ENCODE results near the gene BTBD19. TPM values are rescaled to one million over a fixed set of nuclear protein-coding genes. Genes with fewer than 3 reads are reported as not detected.

The BTBD19 gene
- total and polyA plus RNA-seq, 2 donors from 2014 or later = 3.2 to 16.5 TPM

DNA sequence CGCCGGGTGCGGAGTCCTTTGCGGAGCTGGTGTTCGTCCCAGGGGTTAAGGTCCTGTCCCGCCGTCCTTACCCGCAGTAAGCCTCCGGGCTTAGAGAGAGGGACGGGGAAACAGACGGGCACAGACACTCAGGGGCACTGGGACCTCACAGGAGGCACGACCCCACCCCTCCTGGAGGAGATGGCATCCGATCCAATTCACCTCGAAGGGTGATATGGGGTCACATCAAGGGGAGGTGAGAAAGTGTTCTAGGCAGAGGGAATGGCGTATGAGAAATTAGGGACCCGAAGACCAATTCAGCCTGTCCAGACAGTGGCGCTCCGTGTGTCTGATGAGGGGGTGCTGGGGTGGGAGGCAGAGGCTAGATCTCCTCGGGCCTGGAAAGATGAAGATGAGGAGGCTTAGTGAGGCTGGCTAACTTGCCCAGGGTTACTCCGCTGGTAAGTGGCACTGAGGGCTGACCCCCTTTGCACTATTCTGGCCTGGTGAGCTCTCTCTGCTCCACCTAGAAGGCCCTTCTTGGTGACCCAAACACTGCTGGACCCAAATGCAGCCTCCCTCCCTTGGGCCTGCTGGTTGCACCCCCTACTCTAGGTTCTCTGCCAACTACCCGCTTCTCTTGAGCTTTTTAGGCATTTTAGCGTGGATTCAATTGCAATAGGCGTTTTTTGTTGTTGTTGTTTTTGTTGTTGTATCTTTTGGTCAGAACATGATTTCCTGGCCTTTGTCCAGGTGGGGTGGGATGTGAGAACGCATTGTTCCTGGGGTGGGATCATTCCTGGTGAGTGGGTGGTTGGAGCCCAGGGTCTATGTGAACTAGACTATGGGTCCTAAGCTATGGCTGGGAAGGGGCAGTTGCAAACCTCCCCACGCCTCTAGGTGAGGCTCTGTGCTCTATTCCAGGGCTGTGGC is 12.3 kb downstream of the BTBD19 start:
- Histone ChIP-seq H3K4me1 (ENCODE audit: control insufficient read depth in 2 of 3, insufficient read depth in 2 of 3, low read depth in 1 of 3, low read length in 3 of 3) (peaks cover 0 to 12% (median 0%) of the 10 kb centered on the region in 3 donors), H3K27me3 (ENCODE audit: control insufficient read depth, insufficient read depth, low read length) (no peaks in the 10 kb centered on the region), H3K27ac (ENCODE audit: low read depth in 2 of 2, low read length in 2 of 2) (peak overlapping the region; percentile 97 to 98), H3K9ac (ENCODE audit: low read length in 3 of 3) (peak overlapping the region; percentile 74 to 98 (median 96)), H3K36me3 (ENCODE audit: control insufficient read depth in 2 of 3, insufficient read depth in 3 of 3, low read length in 3 of 3) (no peaks in the 10 kb centered on the region), H3K4me3 (ENCODE audit: low read length in 3 of 3) (peak overlapping the region; percentile 78 to 87 (median 79)), H3K9me3 (ENCODE audit: control insufficient read depth in 2 of 3, insufficient read depth in 1 of 3, low read length in 3 of 3) (no peaks in the 10 kb centered on the region)
- DNase-seq (peak in 1 of 5 donors; percentile 70), FAIRE-seq (no peak)
- intact Hi-C loops (cut with DNase I) = no loop called here
- TF ChIP-seq CTCF (IDR thresholded peaks at IDR 0.05; ENCODE audit: borderline replicate concordance, extremely low read depth, insufficient read depth) = no peak

GRCh38 chr1:44821240-44821715 is 13.0 kb downstream of the BTBD19 start:
- no peaks in the 10 kb centered on the region for H3K36me3 ChIP-seq (ENCODE audit: control insufficient read depth in 2 of 3, insufficient read depth in 3 of 3, low read length in 3 of 3)
- no peak for TF ChIP-seq CTCF (IDR thresholded peaks at IDR 0.05; ENCODE audit: borderline replicate concordance, extremely low read depth, insufficient read depth)
- no peaks in the 10 kb centered on the region for H3K27me3 ChIP-seq (ENCODE audit: control insufficient read depth, insufficient read depth, low read length)
- no peak overlapping the region for H3K4me3 ChIP-seq (ENCODE audit: low read length in 3 of 3)
- intact Hi-C loops (cut with DNase I) = no loop called here
- H3K9ac ChIP-seq (ENCODE audit: low read length in 3 of 3) = no peak overlapping the region
- FAIRE-seq (no peak), DNase-seq (peak in 1 of 5 donors; percentile 52)
- no peak overlapping the region for H3K27ac ChIP-seq (ENCODE audit: low read depth in 2 of 2, low read length in 2 of 2)
- H3K9me3 ChIP-seq (ENCODE audit: control insufficient read depth in 2 of 3, insufficient read depth in 1 of 3, low read length in 3 of 3) = no peaks in the 10 kb centered on the region
- H3K4me1 ChIP-seq (ENCODE audit: control insufficient read depth in 2 of 3, insufficient read depth in 2 of 3, low read depth in 1 of 3, low read length in 3 of 3) = peaks cover 0 to 12% (median 0%) of the 10 kb centered on the region in 3 donors

DNA sequence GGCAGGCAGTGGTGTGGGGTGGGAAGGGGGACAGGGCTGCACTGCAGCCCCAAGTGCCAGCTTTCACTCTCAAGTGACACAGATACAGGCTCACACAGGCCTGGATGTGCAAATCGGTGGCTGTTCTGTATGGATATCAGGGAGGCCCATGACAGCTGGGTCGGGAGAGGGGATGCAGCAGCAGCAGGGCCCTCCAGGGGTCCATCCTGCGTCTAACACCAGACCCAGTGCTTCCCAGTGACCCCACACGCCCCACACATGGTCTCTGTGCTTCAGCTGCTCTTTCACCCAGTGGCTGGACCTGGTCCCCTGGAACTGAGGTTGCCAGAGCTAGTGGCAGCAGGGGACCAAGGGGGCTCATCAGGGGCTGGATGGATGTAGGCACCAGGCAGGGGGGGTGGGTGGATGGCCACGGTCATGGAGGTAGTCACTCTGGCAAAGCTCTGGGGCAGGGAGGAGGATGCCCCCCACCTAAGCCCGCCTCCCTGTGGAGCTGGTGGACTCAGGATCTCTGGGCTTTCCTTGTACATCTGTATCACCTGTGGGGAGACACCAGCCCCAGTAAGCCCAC is 13.9 kb downstream of the BTBD19 start:
- no peak overlapping the region for H3K4me3 ChIP-seq (ENCODE audit: low read length in 3 of 3)
- H3K27ac ChIP-seq (ENCODE audit: low read depth in 2 of 2, low read length in 2 of 2) = no peak overlapping the region
- TF ChIP-seq CTCF (IDR thresholded peaks at IDR 0.05; ENCODE audit: borderline replicate concordance, extremely low read depth, insufficient read depth) = no peak
- no peaks in the 10 kb centered on the region for H3K27me3 ChIP-seq (ENCODE audit: control insufficient read depth, insufficient read depth, low read length)
- H3K36me3 ChIP-seq (ENCODE audit: control insufficient read depth in 2 of 3, insufficient read depth in 3 of 3, low read length in 3 of 3) = no peaks in the 10 kb centered on the region
- no peak for FAIRE-seq
- H3K9me3 ChIP-seq (ENCODE audit: control insufficient read depth in 2 of 3, insufficient read depth in 1 of 3, low read length in 3 of 3) = no peaks in the 10 kb centered on the region
- peaks cover 0 to 12% (median 0%) of the 10 kb centered on the region in 3 donors for H3K4me1 ChIP-seq (ENCODE audit: control insufficient read depth in 2 of 3, insufficient read depth in 2 of 3, low read depth in 1 of 3, low read length in 3 of 3)
- peak in 1 of 5 donors; percentile 65 for DNase-seq
- intact Hi-C loops (cut with DNase I) = no loop called here
- no peak overlapping the region for H3K9ac ChIP-seq (ENCODE audit: low read length in 3 of 3)
